HG03095 (cell line): Measurements from ENCODE around the gene DDX51.
"Not testable (repeated sequence)": the region's sequence is repeated elsewhere in the genome, so short reads cannot be mapped to it uniquely, and the experiment has no call there.

Experiments used
- ATAC-seq: cut with Tn5 transposase; IDR thresholded peaks from one replicate; pipeline ENCODE4 v1.9.1; 2021; ENCODE audit warnings: moderate library complexity; ENCODE audit not compliant: unreplicated experiment

DDX51 gene

DNA sequence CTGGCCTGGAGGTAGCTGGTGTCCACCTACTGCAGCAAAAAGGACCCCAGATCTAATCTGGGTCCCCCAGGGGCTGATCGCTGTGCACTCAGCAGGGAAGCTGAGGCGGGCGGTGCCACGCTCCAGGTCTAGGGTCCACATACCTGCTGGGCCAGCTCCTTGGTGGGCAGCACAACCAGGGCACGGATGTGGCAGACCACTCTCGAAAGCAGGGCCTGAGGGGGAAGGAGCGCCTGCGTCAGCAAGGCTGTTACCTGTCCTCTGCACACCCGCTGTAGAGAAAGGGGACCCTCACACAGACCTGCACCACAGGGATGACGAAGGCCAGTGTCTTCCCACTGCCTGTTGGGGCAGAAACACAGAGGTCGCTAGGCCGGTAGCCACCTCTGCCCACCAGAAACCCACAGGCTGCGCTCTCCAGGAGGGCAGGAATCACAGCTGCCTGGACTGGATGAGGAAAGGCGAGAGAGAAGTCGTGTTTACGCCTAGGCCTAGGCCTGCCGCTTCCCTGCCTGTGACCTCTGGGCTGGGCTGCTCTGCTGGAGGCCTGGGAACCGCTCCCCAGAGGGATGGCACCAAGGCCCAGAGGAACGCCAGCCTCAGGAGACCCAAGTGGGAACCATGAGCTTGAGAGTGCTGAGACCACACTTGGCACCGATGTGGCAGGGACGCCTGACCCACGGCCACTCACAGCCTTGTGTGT lies 2.0 kb downstream of the DDX51 start:
- ATAC-seq, result no peak

DNA sequence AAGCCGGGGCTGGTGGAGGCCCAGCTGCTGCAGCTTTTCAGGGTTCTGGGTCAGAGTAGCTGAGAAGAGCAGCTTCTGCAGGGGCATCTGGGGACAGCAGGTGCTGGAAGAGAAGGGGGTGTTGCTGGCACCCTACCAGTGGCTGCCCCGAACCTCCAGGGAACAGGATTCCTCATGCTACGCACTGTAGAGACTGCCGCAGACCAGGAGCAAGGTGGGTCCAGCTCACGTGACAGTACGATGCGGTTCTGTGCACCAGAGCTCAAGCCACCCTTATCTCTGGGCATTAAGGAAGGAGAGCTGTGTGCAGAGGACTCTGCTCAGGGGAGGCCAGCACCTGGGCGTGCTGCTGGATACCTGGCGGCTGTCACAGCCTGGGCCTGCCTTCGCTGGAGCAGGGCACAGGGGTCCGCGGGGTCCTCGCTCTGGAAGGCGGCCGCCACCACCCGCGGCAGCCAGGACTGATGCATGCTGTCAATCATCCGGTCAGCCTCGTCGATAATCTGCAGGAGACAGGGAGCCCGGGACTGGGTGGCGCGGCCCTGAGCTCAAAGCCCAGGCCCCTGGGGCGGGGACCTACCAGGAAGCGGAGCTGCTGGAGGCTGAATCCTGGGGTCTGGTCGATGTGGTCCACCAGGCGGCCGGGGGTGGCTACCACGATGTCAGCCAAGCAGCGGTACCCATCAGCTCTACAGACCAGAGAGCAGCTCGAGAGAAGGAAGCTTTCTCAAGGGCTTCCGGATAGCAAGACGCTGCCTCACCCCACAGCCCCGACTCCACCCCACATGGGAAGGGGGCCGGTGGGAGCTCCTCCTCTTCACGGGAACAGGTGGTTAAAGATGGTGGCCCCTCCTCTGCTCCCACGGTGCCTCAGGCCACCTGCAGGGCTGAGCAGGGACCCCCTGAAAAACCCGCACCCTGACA lies 2.9 kb downstream of the DDX51 start:
- ATAC-seq, result no peak

DNA sequence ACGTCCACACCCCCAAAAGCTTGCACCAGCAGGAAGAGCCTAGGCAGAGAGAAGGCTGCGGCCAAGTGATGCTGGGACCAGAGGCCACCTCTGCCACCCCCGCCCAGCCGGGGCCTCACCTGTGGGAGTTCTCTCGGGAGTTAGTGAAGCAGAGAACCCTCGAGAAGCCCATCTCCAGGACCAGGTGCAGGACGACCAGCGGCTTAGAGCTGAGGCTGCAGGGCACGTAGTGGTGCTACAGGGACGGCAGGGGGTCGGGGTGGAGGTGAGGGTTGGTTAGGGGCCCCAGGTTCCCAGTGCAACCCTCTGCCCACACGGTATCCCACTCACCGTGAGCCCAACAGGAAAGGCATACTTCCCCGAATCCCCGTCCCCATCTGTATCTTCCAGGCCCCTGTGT lies 3.6 kb downstream of the DDX51 start:
- ATAC-seq, result no peak

DNA sequence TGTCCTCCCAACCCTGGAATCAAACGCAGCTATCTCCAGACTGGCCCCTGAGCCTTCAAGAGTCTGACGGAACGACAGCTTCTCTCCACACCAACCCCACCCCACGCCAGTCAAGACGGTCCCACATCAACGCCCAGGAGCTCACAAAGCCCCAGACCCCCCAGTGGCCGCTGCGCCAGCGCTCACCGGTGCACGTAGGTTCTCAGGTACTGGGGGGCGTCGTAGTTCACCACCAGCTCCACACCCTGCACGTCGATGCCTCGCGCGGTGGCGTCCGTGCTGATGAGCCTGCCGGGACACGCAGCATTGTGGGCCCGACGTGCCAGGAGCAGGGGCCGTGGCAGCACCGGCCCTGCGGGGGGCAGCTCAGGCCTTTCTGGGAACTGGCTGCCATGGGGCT lies 4.2 kb downstream of the DDX51 start:
- ATAC-seq, result no peak

DNA sequence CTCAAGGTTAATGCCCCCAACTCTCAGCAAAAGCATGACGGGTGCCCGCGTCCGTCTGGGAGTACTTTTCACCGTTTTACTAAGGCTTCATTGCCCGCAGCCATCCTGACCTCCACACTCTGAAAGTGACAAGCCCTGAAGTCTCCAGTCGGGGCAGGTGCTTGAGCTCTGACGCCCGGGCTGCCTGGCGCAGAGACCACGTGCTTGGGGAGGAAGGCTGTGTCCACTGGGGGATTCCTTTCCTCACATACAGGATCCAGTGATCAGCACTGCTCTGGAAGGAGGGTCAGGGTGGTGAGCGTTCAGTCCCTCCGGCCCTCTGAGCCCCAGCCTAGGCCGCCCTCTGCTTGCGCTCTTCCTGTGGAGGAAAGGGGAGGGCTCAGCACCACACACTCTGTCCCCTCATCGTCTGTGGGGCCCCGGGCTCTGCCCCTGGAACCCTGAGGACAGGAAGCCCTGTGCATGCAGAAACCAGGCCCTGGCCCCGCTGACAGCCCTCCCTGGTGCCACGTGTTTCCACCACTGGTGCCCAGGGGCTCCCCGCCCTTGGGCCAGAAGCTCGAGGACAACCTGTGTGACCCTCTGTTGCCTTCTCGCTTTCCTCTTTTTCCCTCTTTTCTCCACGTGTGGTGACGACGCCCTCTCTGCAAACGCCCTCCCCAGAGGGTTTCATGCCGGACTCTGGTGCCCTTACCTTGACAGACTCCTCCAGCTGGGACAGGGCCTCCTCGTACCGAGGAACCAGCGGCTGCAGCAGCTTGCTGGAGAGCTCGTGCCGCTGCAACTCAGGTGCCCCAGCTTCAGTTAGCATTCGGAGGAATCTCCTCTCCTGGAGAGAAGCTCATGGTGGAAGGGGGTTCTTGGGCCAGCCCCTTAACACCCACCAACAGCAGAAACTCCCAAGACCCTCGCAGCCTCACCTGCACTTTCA lies 4.9 kb downstream of the DDX51 start:
- ATAC-seq, result no peak

DNA sequence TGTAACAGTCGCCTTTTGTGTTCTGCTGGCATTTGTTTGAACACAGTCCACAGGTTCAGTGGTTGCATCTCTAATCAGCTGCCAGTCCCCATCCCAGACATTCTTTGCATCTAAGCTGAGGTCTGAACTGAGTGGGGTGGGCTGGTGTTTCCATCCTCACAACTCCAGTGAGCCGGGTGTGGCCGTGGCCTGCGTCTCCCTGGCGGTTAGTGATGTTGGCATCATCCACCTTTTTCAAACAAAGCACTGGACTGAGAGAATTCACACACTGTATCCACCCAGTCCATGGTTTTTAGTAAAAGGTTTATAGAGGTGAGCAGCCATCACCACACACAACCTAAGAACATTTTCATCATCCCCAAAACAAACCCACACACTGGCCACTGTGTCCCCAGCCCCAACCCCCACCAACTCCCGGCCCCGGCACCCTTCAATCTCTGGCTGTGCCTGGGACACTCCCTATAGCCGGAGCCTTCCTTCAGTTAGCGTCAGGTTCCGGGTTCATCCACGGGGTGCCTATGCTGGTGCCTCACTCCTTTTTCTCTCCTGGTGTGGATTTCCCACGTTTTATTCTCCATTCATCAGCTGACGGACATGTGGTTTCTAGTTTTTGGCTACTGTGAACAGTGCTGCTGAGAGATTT lies 6.5 kb downstream of the DDX51 start:
- no peak for ATAC-seq

DNA sequence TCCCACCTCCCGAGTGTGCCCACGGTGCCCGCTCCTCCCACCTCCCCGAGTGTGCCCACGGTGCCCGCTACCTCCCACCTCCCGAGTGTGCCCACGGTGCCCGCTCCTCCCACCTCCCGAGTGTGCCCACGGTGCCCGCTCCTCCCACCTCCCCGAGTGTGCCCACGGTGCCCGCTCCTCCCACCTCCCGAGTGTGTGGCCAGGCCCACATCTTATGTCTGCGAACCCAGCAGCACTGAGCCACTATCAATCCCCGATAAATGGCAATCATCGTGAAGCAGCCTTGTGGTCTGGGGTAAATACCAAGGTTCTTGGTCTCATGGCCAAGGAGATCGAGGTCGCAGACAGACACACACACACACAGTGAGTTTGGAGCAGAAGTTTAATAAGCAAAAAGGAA lies 7.9 kb downstream of the DDX51 start:
- not testable (repeated sequence) for ATAC-seq

DNA sequence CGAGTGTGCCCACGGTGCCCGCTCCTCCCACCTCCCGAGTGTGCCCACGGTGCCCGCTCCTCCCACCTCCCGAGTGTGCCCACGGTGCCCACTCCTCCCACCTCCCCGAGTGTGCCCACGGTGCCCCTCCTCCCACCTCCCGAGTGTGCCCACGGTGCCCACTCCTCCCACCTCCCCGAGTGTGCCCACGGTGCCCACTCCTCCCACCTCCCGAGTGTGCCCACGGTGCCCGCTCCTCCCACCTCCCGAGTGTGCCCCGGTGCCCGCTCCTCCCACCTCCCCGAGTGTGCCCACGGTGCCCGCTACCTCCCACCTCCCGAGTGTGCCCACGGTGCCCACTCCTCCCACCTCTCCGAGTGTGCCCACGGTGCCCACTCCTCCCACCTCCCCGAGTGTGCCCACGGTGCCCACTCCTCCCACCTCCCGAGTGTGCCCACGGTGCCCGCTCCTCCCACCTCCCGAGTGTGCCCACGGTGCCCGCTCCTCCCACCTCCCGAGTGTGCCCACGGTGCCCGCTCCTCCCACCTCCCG lies 9.4 kb downstream of the DDX51 start:
- not testable (repeated sequence) for ATAC-seq

DNA sequence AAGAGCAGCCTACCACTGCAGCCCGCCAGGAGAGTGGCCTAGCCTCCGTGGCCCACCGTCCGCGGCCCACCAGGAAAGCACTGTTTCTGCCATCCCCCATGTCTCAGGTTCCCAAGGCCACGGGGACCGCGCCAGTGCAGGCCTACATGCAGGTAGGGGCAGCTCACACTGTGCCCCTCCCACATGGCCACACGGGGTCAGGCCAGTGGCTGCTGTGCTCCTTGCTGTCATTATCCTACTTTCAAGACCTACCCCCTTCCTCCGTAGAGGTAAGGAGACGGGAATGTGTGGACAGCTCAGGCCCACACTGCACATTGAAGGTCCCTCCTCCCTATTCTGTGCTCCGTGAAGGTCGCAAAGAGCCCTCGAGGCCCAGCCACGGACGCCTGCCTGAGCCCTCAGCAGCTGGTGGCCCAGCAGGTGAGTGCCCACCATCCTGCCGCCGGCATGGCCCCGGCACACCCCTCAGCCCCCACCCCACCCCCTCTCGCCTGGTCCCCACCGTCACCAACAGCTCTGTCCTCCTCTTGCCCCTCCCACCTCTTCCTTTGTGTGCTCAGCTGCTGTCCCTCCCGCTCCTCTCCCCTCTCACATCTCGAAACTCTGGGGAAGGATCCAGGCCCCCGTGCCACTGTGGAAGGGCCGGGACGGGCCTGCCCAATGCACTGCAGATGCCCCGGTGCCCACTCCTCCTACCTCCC lies 10.0 kb downstream of the DDX51 start:
- ATAC-seq, result no peak

DNA sequence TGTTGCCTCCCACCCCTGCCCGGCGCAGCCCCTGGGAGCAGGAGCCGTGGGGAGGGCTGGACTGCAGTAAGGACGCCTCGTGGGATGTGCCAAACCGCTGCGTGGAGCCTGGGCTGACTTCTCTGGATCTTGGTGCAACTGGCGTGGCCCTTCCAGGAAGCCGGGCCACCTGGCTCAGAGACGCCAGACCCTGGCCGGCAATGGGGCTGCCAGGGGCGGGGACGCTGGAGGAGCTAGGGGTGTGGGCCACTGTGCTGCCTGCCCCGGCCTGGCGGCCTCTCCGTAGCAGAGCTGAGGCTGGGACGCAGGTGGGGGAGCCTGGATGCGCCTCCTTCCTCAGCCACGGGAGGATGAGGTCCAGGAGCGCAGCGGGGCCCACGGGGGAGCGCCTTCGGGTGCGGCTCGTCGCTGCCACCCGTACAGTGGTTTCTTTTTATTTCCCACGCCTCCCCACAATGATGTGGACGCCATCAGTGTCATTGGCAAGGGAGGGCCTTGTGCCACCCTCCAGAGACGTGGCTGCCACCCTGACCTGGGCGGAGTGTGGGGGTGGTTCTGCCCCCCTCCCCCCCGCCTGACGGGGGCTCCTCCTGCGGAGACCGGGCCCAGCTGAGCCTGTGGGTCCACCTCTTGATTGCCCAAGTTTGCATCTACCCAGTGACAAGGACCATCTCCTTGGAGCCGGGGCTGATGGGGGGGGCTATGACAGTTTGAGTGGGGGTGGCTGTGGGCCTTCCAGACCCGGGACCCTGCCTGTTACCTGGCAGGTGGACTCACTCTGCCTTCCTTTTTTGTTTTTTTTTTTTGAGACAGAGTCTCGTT lies 11.3 kb downstream of the DDX51 start:
- no peak for ATAC-seq

DNA sequence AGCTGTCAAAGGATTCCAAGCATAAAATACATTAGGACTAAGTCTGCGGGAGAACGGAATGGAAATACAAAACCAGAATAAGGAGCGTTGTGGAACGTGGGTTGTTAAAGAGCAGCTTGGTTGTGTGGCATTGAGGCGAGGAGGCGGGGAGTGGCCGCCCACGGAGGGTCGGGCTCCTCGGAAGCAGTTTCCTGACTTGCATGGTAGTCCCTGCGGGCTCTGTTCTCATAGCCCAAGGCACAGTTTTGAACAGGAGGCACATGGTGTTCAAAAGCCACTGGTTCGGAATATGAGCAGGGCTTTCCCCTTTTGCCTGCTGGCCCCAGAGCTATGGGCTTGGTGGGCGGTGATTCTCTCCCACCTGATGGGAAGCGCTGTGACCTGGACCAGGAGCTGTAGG lies 12.2 kb downstream of the DDX51 start:
- no peak for ATAC-seq

DNA sequence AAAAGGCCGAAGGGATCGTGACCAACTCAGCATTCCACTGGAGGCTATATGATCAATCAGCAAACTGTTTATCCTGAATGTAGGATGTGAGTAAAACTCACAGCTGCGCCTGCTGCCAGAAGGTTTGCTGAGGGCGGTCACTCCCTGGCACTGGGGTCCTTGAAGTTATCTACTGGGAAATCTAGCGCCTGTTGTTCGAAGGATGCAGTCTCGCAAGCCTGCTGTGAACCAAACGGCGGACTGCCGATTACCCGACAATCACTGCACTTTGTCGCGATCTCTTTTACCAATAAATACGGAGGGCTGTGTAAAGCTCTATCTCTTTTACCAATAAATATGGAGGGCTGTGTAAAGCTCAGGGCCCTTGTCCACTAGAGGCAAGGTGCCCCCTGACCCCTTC lies 12.9 kb downstream of the DDX51 start:
- ATAC-seq, result no peak

DNA sequence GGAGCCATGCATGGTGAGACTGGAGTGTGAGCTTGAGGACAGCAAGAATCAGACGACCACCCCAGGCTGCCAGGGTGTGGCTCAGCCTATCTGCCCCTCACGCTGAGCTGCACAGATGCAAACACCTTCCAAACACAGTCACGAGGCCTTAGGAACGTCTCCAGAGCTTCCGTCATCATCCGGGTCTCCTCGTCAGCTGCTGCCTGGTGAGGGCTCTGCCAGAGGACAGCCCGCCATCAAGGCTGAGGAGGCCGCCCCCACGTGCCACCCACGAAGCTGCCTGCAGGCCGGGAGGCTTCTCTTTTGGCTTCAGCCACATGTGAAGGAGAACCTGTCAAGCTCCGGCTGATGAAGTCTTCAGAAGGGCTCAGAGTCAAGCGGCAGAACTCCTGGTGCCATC lies 13.4 kb downstream of the DDX51 start:
- no peak for ATAC-seq

DNA sequence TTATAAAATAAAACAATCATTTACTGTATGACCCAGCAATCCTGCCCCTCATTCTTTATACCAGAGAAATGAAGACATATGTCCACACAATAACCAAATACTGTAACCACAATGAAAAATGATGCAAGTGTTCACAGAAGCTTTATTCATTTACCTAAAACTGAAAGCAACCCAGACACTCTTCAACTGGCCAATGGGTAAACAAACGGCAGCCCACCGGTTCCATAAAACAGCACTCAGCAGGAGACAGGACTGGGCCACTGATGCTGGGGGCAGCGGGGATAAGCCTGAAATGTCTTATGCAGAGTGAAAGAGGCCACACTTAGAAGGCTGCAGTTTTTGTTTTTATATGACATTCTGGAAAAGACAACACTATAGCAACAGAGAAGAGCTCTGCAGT lies 15.1 kb downstream of the DDX51 start:
- no peak for ATAC-seq

DNA sequence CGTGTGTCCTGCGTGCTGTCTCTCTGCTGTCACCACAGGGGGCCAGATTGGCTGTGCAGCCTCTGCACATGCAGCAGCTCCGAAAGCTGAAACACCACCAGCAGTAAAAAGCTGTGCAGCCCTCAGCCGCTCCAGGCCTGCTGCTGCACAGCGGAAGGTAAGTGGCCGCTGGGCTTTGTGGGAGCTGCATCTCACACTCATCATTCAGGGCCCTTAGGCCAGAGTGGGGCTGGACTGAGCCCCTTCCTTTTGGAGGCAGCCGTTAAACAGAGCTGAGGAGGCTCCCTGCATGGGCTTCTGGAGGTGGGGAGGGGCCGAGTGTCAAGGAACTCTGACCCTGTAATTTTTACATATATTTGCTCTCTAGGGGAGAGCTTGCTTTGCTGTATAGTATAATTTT lies 17.1 kb downstream of the DDX51 start:
- ATAC-seq, result no peak

DNA sequence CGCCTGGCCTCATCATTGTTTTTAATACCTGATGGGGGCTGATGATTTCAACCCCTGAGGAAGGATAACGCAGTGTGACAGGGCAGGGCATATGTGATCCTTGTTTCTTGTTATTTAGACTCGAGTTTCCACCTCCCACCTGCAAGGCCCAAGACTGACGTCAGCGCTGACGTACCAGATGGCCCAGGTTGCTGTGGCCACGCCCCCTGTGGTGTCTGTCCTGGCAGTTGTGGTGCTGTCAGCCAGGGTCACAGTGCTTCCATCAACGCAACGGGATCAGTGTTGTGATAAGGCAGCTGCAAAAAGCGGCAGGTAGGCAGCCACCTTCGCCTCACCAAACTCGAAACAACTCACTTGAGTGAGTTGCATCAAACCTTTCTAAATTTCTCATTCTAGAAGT lies 18.4 kb downstream of the DDX51 start:
- ATAC-seq, result no peak

DNA sequence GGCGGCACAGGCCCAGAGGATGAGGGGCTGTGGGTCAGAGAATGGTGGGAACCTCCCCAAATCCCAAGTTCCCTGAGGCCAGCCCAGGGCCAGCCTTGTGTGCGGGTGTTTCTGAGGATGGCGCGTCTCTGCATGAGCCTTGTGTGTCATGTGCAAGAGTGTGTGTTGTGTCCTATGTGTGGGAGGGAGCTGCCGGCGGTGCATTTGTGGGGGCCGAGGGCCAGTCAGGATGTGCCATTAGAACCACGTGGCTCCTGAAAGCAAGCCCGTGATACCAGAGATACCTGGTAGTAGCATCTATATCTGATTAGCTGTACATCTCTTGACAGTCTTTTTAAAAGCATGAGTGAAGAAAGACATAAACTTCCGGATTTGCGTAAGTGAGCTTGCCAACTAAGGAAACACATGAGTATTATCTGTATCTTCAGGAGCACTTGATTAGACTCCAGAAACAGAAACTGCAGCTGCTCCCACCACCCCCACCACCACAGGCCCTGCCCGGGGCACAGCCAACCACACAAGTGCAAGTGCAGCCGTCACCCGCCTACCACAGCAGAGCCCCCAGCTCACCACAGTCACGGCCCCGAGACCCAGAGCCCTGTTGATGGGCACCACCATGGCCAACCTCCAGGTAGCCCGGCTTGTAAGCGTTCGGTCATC lies 19.2 kb downstream of the DDX51 start:
- no peak for ATAC-seq

DNA sequence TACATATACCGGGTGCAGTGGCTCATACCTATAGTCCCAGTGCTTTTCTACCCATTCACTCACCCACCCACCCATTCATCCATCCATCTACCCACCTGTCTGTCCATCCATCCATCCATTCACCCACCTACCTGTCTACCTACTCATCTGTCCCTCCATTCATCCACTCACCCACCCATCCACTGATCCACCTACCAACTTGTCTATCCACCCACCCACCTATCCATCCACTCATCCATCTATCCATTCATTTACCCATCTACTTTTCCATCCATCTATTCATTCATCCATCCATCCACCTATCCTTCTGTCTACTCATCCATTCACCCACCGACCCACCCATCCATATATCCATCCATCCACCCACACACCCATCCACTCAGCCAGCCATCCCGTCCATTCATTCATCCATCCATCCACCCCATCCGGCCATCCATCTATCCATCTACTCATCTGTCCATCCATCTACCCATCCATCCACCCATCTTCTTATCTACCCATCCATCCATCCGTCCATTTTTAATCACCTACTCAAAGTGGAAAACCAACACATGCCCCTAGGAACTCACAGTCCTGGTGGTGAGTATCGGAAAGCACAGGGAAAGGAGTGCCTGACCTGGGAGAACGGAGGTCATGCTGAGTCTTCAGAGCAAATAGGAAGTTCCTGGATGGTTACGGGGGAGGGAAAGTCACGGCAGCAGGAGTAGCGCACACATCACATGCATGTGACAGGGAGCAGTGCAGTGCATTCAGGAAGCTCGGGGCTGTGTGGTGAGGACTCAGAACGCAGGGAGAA lies 20.0 kb downstream of the DDX51 start:
- ATAC-seq, result no peak
